ENCODE data around the gene SRSF1.

GRCh38 chr17:58040386-58040785 is 33.3 kb upstream of the SRSF1 start:
- TF ChIP-seq CTCF (IDR thresholded peaks at IDR 0.05 in 8 of 11, conservative IDR thresholded peaks at IDR 0.05 in 3 of 11) (no peak), POLR2AphosphoS5 (IDR thresholded peaks at IDR 0.05) (no peak)
